Mammary epithelial cell (primary cell): ENCODE measurements around the gene TMEM175.

ENCODE experiments used
- EZH2 ChIP-seq: IDR thresholded peaks from 2 replicates; pipeline ENCODE4 v1.6.1; 2012; ENCODE audit warnings: low read length, inconsistent platforms, borderline replicate concordance
- TF ChIP-seq, protein P1 (sequence below), 2 donors: IDR thresholded peaks in 1 of 2; conservative IDR thresholded peaks in 1 of 2; 2 replicates each; pipeline ENCODE4 v1.5.1; 2011 to 2012; ENCODE audit warnings: inconsistent platforms in 2 of 2, low read length in 2 of 2, mild to moderate bottlenecking in 2 of 2, control low read depth in 1 of 2, low read depth in 1 of 2; ENCODE audit not compliant: insufficient read depth in 1 of 2; ENCODE audit errors: extremely low read depth in 1 of 2

DNA sequence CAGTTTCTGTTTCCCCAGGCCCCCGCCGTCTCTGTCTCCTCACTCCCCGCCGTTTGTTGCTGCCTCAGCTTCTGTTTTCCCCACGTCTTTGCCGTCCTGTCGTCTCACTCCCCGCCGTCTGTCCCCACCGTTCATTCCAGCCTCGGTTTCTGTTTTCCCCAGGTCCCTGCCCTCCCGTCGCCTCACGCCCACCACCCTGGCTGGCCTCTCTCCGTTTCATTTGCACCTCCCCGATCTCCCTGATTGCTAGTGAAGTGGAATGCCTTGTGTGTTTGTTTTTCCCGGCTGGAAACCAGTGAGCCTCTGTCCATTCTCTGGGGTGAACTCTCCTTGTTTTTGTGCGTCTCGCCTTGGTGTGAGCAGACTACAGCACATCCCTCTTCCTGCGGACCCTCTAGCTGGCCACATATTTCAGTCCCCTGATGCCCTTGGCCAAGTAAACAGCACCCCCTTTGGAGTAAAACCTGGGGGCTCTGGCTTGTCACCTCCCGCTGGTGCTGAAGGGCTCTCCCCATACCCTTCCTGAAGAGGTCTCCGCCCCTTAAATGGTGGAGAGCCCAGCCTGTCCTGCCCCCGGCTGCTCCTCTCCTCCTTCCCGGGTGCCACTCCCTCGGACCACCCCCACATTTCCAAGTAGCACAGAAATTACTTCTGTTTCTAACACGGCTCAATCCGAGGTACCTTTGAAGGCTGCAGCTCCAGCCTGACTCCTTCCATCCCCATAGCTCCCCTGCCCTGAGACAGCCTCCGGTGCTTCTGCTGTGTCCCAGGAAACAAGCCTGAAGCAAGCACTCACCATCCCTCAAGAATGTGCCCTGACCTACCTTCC, 13.2 kb downstream of the TMEM175 start:
- TF ChIP-seq, protein P1, sequence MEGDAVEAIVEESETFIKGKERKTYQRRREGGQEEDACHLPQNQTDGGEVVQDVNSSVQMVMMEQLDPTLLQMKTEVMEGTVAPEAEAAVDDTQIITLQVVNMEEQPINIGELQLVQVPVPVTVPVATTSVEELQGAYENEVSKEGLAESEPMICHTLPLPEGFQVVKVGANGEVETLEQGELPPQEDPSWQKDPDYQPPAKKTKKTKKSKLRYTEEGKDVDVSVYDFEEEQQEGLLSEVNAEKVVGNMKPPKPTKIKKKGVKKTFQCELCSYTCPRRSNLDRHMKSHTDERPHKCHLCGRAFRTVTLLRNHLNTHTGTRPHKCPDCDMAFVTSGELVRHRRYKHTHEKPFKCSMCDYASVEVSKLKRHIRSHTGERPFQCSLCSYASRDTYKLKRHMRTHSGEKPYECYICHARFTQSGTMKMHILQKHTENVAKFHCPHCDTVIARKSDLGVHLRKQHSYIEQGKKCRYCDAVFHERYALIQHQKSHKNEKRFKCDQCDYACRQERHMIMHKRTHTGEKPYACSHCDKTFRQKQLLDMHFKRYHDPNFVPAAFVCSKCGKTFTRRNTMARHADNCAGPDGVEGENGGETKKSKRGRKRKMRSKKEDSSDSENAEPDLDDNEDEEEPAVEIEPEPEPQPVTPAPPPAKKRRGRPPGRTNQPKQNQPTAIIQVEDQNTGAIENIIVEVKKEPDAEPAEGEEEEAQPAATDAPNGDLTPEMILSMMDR (conservative IDR thresholded peaks at IDR 0.05 in 1 of 2, IDR thresholded peaks at IDR 0.05 in 1 of 2; ENCODE audit: extremely low read depth in 1 of 2, insufficient read depth in 1 of 2, low read depth in 1 of 2, low read length in 2 of 2), result no peak
- no peak for TF ChIP-seq EZH2
